Activated CD8-positive, alpha-beta T cell treated with anti-CD3 and anti-CD28 coated beads for 36 hours (primary cell): ENCODE results near the gene RBBP6. TPM values are rescaled to one million over a fixed set of nuclear protein-coding genes. Genes with fewer than 3 reads are reported as not detected.

ENCODE experiments used
- ATAC-seq: fragments of 200-7000 bp; cut with Tn5 transposase; one replicate; pipeline ENCODE4 v1.10.0; 2021; ENCODE audit warnings: mild to moderate bottlenecking, moderate library complexity
- CTCF ChIA-PET: fragments of 350-600 bp; sonication (Branson Sonifier 250); formaldehyde crosslinking; loops from one replicate; lab custom pipeline; 2021; ENCODE audit warnings: antibody characterized with exemption; lab: Charles Lee
- POLR2A ChIA-PET: fragments of 350-600 bp; sonication (Branson Sonifier 250); formaldehyde crosslinking; loops from one replicate; lab custom pipeline; 2021; ENCODE audit warnings: antibody characterized with exemption; lab: Charles Lee
- DNase-seq: peaks from one replicate; pipeline ENCODE4 v3.0.0-alpha.2; 2020
- H3K27ac Mint-ChIP-seq: one replicate; pipeline ENCODE4 v1.8.0; 2021; ENCODE audit warnings: mild to moderate bottlenecking, mixed read lengths
- H3K27me3 Mint-ChIP-seq: one replicate; pipeline ENCODE4 v1.8.0; 2021; ENCODE audit warnings: mixed read lengths
- H3K36me3 Mint-ChIP-seq: one replicate; pipeline ENCODE4 v1.8.0; 2021; ENCODE audit warnings: low read depth, mixed read lengths
- H3K4me1 Mint-ChIP-seq: one replicate; pipeline ENCODE4 v1.8.0; 2021; ENCODE audit warnings: low read depth, mixed read lengths
- H3K4me3 Mint-ChIP-seq: one replicate; pipeline ENCODE4 v1.8.0; 2021; ENCODE audit warnings: mild to moderate bottlenecking, moderate library complexity, mixed read lengths
- H3K9me3 Mint-ChIP-seq: one replicate; pipeline ENCODE4 v1.8.0; 2021; ENCODE audit warnings: mixed read lengths
- intact Hi-C: fragments of 100-400 bp; cut with micrococcal nuclease; formaldehyde crosslinking; loops from one replicate; pipeline ENCODE4 v1.10.0; 2022
- total RNA-seq, 2 experiments: library from RNA; stranded (reverse); gene quantifications; one replicate each; pipeline ENCODE4 v1.2.3, GENCODE V29; 2021
- TF ChIP-seq, protein P1 (sequence below): fragments of 200-600 bp; IDR thresholded peaks from one replicate; pipeline ENCODE4 v1.8.0; 2022; ENCODE audit warnings: antibody characterized with exemption, mild to moderate bottlenecking

Gene RBBP6
- total RNA-seq, 2 experiments from 2014 or later, result 71.6 to 74.8 TPM

DNA sequence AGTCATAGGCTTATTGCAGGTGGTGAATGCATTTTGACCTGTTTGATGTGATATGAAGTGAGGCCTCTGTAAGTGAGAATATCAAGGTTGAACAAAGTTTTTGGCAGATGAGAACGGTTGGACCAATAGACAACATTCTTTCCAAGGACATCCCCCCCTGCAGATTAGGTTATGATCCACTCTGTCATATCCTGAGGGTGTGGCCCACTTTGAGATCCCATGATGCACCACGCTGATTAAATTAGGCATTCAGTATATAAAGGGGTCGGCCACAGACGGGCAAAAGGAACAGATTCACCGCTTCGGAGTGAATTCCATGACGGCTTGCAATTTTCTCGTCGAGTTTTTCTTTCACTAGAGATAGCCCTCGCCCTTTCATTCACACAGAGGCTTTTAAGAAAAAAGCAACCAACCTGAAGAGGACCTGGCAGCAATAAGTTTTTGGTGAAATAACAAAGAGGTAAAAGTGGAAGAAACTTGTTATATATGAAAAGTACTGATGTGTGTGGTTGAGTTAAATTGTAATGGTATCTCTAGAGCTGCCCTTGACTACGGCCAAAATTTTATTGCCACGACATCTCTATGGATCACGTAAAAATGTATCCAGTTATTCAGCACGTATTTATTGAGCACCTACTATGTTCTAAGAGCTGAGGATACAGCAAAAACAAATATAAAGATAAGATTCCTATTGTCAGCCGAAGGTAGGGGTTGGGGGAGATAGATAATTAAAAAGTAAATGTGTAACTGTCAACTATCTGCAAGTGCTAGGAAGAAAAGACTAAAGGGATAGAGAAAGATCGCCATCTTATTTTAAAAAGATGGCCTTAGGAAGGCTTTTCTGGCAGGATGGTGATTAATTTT, 1.7 kb upstream of the RBBP6 start:
- peaks cover 17% of the 10 kb centered on the region for H3K4me1 Mint-ChIP-seq
- POLR2A ChIA-PET, result interaction anchor here (0.7 to 1.9 kb wide), 2 partner anchors 15 to 248 kb away, joined by 3 to 11 read pairs; no protein-coding TSS in a partner anchor
- no peak for ATAC-seq

DNA sequence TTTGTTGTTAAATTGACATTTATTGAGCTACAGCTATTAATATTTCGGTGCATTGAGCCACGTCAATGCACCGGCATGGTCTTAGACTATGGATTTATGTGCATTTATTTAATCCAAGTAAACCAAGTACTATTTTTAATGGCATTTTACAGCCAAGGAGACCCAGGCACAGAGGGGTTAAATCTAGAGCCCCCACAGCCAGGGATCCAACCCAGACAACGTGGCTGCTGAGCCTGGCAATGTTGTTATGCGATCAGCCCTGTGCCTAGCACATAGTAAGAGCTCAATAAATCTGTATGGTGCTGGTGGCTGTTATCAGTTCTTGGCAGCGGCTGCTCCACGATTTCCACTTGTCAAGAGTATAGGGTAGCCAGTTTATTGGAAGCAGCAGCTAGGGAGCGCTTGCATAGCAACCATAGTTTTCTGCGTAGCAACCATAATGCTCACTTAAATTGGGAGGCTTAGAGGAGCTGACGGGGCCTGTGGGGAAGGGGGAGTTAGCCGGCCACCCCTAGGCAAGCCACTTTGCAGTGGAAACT, 541 bp upstream of the RBBP6 start:
- POLR2A ChIA-PET, result interaction anchor here (1.2 to 1.9 kb wide), 3 partner anchors 9 to 17 kb away, joined by 4 to 11 read pairs (median 7); no protein-coding TSS in a partner anchor
- peaks cover 33% of the 10 kb centered on the region for H3K36me3 Mint-ChIP-seq
- ATAC-seq, result no peak
- peak overlapping the region; percentile 86 for H3K4me3 Mint-ChIP-seq
- H3K27me3 Mint-ChIP-seq, result no peaks in the 10 kb centered on the region
- no peaks in the 10 kb centered on the region for H3K9me3 Mint-ChIP-seq
- peaks cover 26% of the 10 kb centered on the region for H3K4me1 Mint-ChIP-seq
- intact Hi-C loops, result no loop called here
- peak overlapping the region; percentile 100 for H3K27ac Mint-ChIP-seq
- DNase-seq, result no peak
- TF ChIP-seq, protein P1, sequence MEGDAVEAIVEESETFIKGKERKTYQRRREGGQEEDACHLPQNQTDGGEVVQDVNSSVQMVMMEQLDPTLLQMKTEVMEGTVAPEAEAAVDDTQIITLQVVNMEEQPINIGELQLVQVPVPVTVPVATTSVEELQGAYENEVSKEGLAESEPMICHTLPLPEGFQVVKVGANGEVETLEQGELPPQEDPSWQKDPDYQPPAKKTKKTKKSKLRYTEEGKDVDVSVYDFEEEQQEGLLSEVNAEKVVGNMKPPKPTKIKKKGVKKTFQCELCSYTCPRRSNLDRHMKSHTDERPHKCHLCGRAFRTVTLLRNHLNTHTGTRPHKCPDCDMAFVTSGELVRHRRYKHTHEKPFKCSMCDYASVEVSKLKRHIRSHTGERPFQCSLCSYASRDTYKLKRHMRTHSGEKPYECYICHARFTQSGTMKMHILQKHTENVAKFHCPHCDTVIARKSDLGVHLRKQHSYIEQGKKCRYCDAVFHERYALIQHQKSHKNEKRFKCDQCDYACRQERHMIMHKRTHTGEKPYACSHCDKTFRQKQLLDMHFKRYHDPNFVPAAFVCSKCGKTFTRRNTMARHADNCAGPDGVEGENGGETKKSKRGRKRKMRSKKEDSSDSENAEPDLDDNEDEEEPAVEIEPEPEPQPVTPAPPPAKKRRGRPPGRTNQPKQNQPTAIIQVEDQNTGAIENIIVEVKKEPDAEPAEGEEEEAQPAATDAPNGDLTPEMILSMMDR, result no peak
- CTCF ChIA-PET, result interaction anchor here (0.6 to 1.6 kb wide), 7 partner anchors 8 to 387 kb away, joined by 3 to 5 read pairs (median 3); no protein-coding TSS in a partner anchor

More for the DNA sequence above, 1.7 kb upstream of the RBBP6 start:
- Mint-ChIP-seq H3K36me3 (peaks cover 26% of the 10 kb centered on the region), H3K27ac (no peak overlapping the region), H3K9me3 (no peaks in the 10 kb centered on the region), H3K4me3 (no peak overlapping the region), H3K27me3 (no peaks in the 10 kb centered on the region)
- TF ChIP-seq, protein P1, result no peak
- CTCF ChIA-PET, result interaction anchor here (0.8 to 4.0 kb wide), 5 partner anchors 12 to 33 kb away, joined by 3 to 20 read pairs (median 3); no protein-coding TSS in a partner anchor
- peak; percentile 42 for DNase-seq
- intact Hi-C loops, result no loop called here

- ChIA-PET CTCF (no interaction called here), POLR2A (interaction anchor here (1.3 to 1.9 kb wide), 4 partner anchors 8 to 718 kb away, joined by 3 to 11 read pairs (median 7); partner anchors contain the start of gene TNRC6A)
- ATAC-seq, result peak; percentile 20
- H3K4me3 Mint-ChIP-seq, result peak overlapping the region; percentile 86
- no peaks in the 10 kb centered on the region for H3K27me3 Mint-ChIP-seq
- TF ChIP-seq, protein P1, result no peak
- peaks cover 39% of the 10 kb centered on the region for H3K36me3 Mint-ChIP-seq
- intact Hi-C loops, result no loop called here
- peak; percentile 56 for DNase-seq
- H3K4me1 Mint-ChIP-seq, result peaks cover 36% of the 10 kb centered on the region
- H3K9me3 Mint-ChIP-seq, result no peaks in the 10 kb centered on the region
- peak overlapping the region; percentile 93 for H3K27ac Mint-ChIP-seq
These were observed 660 bp downstream of the RBBP6 start for GRCh38 chr16:24539850-24540601.

DNA sequence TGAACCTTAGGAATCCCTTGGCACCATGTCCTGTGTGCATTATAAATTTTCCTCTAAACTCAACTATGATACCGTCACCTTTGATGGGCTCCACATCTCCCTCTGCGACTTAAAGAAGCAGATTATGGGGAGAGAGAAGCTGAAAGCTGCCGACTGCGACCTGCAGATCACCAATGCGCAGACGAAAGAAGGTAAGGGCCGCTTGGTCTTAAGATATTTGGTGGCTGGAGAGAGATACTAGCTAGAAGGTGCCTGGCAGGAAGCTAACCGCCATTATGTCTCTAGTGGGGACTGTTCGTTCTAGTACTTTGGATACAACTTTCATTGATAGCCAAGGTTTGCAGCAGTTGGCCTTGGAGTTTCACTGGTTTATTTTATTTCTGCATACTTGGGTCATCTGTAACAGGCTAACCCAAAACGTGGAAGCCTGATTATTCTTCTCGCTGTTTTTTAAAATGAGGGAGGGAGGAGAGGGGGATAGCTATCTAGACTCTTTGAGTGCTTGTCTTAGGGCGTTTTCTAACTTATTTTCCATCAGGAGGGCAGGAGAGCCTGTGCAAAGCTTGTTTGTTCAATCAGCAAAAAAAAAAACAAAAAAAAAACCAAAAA, 1.3 kb downstream of the RBBP6 start:
- DNase-seq (peak; percentile 37), ATAC-seq (peak; percentile 10)
- TF ChIP-seq, protein P1, result no peak
- CTCF ChIA-PET, result interaction anchor here (1.6 kb wide), 1 partner anchor 16 kb away, joined by 5 read pairs; no protein-coding TSS in a partner anchor
- POLR2A ChIA-PET, result interaction anchor here (1.3 to 1.9 kb wide), 4 partner anchors 9 to 718 kb away, joined by 3 to 7 read pairs (median 5); partner anchors contain the start of gene TNRC6A
- Mint-ChIP-seq H3K9me3 (no peaks in the 10 kb centered on the region), H3K4me1 (peaks cover 43% of the 10 kb centered on the region), H3K36me3 (peaks cover 44% of the 10 kb centered on the region), H3K27me3 (no peaks in the 10 kb centered on the region), H3K4me3 (peak overlapping the region; percentile 86), H3K27ac (peak overlapping the region; percentile 93)
- intact Hi-C loops, result no loop called here
